ENCODE data around the gene MED12L. TPM values are rescaled to one million over a fixed set of nuclear protein-coding genes. Genes with fewer than 3 reads are reported as not detected.

Gene MED12L
- total and polyA plus RNA-seq, 10 of the 15 experiments (the other 5 are each of a cell fraction or from before 2014, with no cell fraction given) = 0.01 to 0.06 (median 0.03) TPM; not detected in 2

GRCh38 chr3:151159806-151160205 is 74.3 kb downstream of the MED12L start:
- SMC1A ChIA-PET (ENCODE audit: uncharacterized antibody, unreplicated experiment) = no interaction called here
- H3K4me1 ChIP-seq (ENCODE audit: control insufficient read depth, insufficient read depth, low read length) = no peaks in the 10 kb centered on the region
- 33% methylated on average over 10 of the region's 10 CpGs for WGBS (ENCODE audit: insufficient coverage, insufficient replicate concordance, low lambda C conversion rate, missing lambda C conversion rate)
- no peak overlapping the region for H3K4me2 ChIP-seq (ENCODE audit: control insufficient read depth, insufficient read depth)
- H2AFZ ChIP-seq (ENCODE audit: control insufficient read depth, low read depth, low read length) = no peak overlapping the region
- intact Hi-C loops (cut with micrococcal nuclease; ENCODE audit: unreplicated experiment) (no loop called here), in situ Hi-C loops (cut with MboI) (no loop called here)
- no peak overlapping the region for H3K27ac ChIP-seq (ENCODE audit: control insufficient read depth, insufficient read depth)
- H3K9ac ChIP-seq (ENCODE audit: control insufficient read depth, insufficient read depth, low read length) = no peak overlapping the region
- BruUV-seq (replicated peaks) = no TSS peak
- POLR2A ChIA-PET = no interaction called here
- no peak for ATAC-seq
- FAIRE-seq = no peak
- H3K36me3 ChIP-seq (ENCODE audit: control insufficient read depth in 2 of 2, insufficient read depth in 2 of 2, low read length in 1 of 2) = no peaks in the 10 kb centered on the region
- TF ChIP-seq IRF5 (IDR thresholded peaks at IDR 0.05; ENCODE audit: borderline replicate concordance) = no peak
- TF ChIP-seq NKRF (conservative IDR thresholded peaks at IDR 0.05) = no peak
- TF ChIP-seq GATAD2B (conservative IDR thresholded peaks at IDR 0.05; ENCODE audit: low read depth) = no peak
- no peak for TF ChIP-seq CHD1 (IDR thresholded peaks at IDR 0.05; ENCODE audit: low read depth, low read length)
- CTCF ChIA-PET = interaction anchor here (0.7 to 1.0 kb wide), 2 partner anchors 8 to 122 kb away, joined by 4 to 5 read pairs; no protein-coding TSS in a partner anchor
- DNase-seq (ENCODE audit: low read depth, low spot score) = no peak
- H3K4me3 ChIP-seq = no peak overlapping the region
- RAD21 ChIA-PET (ENCODE audit: unreplicated experiment) = no interaction called here
- H3K27me3 ChIP-seq (replicated peaks in 1 of 2; ENCODE audit: control insufficient read depth in 2 of 2, insufficient read depth in 2 of 2, low read length in 1 of 2) = no peaks in the 10 kb centered on the region
- no peaks in the 10 kb centered on the region for H4K20me1 ChIP-seq (ENCODE audit: control insufficient read depth, insufficient read depth)
- H3K79me2 ChIP-seq (ENCODE audit: control insufficient read depth, insufficient read depth, low read length) = no peaks in the 10 kb centered on the region
- no peaks in the 10 kb centered on the region for H3K9me3 ChIP-seq (replicated peaks; ENCODE audit: control insufficient read depth, insufficient read depth, low read length)

Data from GM12878 (cell line).